HG02798 (cell line): Measurements from ENCODE around the gene SDHAF4.
"Not testable (repeated sequence)": the region's sequence is repeated elsewhere in the genome, so short reads cannot be mapped to it uniquely, and the experiment has no call there.

Experiments
- ATAC-seq: cut with Tn5 transposase; IDR thresholded peaks from one replicate; pipeline ENCODE4 v1.9.1; 2021; ENCODE audit warnings: mild to moderate bottlenecking; ENCODE audit not compliant: unreplicated experiment, poor library complexity

The SDHAF4 gene

DNA sequence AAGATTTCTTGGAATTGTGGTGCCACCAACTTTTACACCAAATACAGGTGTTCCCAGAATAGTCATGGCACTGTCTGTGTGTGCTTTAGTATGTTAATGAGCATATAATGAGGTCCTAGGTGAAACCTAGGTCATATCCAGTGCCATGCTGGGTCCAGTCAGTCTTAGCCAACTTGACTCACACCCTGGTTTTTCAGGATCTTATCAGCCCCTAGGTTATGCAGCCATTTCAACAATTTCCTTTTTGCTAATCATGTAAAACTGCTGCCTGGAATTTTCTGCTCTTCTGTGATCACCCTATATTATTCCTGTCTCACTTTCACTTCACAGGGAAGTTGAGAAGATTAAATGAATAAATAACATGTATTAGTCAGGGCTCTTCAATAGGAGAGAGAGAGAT is 23.7 kb downstream of the SDHAF4 start:
- no peak for ATAC-seq

DNA sequence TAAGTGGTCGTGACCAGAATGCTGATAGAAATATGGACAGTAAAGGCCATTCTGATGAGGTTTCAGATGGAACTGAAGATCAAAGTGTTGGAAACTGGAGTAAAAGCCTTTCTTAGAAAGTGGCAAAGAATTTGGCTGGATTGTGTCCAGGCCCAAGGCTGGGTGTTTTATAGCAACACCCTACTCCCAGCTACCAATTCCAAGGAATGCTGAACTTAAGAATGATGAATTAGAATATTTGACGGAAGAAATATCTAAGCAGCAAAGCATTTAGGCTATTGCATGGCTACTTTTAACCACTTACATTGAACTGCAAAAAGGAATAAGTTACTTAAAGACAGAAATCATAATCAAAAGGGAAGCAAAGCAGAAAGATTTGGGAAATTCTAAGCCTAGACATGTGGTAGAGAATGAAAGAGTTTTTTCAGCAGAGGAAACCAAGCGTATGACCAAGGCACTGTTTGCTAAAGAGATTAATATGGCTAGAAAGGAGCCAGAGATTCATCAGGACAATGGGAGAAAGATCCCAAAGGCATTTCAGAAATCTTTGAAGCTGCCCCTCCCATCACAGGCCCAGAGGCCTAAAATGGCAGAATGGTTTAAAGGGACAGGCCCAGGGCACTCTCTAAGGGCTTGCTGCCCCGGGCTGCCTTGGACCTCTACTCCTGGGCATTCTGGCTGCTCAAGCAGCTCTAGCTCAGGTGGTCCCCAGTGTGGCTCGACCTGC is 25.8 kb downstream of the SDHAF4 start:
- ATAC-seq = no peak

DNA sequence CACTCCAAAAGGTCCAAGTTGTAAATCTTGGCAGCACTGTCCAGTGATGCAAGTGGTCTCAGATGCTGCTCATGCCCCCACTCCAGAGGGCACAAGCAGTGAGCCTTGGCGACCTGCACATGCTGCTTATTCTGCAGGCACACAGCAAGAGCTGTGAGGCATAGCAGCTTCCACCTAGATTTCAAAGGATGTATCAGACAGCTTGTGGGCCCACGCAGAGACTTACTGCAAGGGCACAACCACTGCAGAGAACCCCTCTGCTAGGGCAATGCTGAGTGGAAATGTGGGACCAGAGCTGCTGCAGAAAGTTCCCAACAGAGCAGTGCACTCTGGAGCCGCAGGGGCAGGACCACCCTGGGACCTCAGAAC is 26.4 kb downstream of the SDHAF4 start:
- no peak for ATAC-seq

DNA sequence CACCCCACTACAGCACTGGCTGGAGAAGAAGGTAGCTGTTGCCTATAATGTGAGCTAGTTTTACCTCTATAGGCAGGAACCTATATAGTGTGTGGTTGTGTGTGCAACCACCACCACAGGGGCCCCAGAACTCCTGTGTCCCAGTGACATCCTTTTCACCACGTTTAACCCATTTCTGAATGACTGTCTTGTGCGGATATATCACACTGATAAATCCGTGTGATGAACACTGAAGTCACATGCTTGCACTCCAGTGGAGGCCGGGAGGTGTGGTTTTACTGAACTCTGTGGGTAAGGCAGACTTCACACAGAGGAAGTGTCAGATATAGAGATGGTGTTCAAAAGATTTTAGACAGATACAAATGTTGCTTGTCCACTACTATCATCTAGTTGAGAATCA is 32.5 kb downstream of the SDHAF4 start:
- no peak for ATAC-seq

DNA sequence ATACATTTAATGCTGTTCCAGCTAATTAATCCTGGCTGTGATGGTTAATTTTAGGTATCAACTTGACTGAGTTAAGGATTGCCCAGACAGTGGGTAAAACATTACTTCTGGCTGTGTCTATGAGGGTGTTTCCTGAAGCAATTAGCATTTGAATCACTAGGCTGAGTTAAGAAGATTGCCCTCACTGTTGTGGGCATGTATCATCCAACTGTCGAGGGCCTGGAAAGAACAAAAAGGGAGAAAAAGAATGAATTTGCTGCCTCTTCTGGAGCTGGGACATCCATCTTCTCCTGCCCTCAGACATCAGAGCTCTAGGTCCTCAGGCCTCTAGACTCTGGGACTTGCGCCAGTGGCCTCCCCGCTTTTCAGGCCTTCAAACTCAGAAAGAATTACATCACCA is 34.3 kb downstream of the SDHAF4 start:
- no peak for ATAC-seq

DNA sequence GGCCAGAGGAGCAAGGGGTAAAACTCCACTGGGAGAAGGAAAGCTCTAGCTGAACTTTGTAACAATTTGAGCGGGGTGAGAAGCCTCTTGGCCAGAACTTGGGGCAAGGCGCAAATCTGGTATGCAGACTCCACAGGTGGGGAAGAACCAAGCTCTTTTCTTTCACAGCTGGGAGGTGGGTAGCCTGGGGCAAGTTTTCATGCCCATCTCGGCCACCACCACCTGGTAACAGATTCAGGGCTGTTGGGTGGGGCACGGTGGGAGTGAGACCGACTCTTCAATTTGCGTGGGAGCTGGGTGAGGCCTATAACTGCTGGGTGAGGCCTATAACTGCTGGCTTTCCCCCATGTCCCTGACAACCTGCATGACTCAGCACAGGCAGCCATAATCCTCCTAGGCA is 37.5 kb downstream of the SDHAF4 start:
- ATAC-seq = no peak

DNA sequence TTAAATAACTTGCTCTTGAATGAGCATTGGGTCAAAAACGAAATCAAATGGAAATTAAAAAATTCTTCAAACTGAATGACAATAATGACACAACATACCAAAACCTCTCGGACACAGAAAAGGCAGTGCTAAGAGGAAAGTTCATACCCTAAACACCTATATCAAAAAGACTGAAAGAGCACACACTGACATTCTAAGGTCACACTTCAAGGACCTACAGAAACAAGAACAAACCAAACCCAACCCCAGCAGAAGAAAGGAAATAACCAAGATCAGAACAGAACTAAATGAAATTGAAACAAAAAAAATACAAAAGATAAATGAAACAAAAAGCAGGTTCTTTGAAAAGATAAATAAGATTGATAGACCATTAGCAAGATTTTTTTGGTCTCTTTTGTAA is 40.6 kb downstream of the SDHAF4 start:
- not testable (repeated sequence) for ATAC-seq

DNA sequence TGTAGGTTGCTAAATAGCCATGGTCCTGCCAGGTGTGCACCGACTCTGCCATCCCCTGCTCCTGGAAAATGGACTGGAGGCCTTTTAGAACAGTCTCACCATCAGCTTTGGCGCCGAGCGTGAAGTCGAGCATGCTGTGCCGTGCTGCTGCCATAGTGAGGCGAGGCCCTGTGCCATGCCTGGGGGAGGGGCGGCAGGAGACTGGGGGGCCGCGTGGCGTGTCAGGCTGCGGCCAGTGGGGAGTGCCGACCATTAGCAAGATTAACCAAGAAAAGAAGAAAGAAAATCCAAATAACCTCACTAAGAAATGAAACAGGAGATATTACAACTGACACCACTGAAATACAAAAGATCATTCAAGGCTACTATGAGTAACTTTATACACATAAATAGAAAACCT is 42.5 kb downstream of the SDHAF4 start:
- not testable (repeated sequence) for ATAC-seq

DNA sequence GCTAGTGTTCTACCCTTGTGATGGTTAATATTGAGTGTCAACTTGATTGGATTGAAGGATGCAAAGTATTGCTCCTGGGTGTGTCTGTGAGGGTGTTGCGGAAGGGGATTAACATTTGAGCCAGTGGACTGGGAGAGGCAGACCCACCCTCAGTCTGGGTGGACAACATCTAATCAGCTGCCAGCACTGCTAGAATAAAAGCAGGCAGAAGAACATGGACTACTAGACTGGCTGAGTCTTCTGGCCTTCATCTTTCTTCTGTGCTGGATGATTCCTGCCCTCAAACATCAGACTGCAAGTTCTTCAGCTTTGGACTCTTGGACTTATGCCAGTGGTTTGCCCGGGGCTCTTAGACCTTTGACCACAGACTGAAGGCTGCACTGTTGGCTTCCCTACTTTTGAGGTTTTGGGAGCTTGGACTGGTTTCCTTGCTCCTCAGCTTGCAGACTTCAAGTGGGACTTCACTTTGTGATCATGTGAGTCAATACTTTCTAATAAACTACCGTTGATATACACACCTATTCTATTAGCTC is 50.1 kb downstream of the SDHAF4 start:
- ATAC-seq = no peak

DNA sequence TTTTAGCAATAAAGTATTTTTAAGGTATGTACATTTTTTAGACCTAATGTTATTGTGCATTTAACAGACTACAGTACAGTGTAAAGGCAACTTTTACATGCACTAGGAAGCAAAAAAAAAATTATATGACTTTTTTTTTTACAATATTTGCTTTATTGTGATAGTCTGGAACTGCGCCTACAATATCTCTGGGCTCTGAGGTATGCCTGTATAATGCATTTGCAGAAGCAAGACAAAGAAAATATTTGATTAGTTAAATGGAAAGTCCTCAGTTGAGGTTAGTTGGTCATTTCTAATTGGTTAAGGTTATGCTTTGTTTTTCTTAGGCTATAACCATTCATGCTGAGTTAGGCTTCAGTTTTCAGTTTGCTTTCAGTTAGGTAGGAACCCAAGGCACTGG is 54.0 kb downstream of the SDHAF4 start:
- no peak for ATAC-seq

DNA sequence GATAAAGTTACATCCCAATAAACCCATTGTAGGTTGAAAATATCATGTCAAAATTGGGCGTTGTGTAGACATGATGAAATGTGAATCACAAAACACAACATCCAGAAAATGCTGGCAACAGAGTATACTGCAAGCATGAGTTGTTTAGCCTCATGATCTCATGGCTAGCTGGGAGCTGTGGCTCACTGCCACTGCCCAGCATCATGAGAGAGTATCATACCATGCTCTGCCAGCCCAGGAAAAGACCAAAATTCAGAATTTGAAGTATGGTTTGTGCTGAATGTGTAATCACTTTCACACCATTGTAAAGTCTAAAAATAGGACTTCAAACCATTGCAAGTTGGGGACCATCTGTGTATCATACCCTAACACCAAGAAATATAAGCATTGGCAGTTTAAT is 55.7 kb downstream of the SDHAF4 start:
- no peak for ATAC-seq

DNA sequence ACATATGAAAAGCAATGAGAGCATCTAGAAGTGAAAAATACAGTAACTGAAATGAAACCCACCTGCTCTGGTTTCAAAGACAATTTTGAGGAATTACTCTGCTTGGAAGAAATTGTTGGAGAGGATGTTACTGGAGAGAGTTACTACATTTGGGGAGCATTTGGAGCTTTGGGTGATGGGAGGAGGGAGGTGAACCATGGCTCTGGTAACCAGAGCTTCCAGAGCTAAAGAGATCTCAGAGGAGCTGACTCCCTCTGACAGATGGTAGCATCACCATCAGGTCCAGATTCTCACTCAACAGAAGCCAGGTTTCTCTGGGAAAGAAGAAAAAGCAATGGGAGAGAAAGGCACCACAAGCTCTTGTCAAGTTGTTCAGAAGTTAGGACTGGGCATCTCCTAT is 58.7 kb downstream of the SDHAF4 start:
- ATAC-seq = no peak

DNA sequence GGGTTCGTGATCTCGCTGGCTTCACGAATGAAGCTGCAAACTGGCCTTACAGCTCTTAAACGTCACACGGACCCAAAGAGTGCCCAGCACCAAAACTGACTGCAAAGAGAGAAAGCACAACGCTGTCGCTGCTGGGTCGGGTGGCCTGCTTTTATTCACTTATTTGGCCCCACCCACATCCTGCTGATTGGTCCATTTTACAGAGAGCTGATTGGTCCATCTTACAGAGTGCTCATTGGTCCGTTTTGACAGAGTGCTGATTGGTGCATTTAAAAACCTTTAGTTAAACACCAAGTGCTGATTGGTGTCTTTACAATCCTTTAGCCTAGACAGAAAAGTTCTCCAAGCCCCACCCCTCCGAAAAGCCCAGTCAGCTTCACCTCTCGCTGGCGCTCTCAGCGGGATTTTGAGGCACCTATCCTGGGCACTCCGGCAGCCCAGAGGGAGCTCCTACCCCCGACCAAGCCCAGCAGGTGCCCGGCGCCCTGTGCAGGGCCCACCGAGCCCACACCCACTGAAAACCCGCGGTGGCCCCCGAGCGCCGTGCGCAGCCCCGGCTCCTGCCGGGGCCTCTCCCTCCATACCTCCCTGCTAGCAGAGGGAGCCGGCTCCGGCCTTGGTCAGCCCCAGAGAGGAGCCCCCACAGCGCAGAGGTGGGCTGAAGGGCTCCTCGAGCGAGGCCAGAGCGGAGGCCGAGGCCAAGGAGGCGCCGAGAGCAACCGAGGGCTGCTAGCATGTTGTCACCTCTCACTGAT is 60.9 kb downstream of the SDHAF4 start:
- ATAC-seq = no peak

DNA sequence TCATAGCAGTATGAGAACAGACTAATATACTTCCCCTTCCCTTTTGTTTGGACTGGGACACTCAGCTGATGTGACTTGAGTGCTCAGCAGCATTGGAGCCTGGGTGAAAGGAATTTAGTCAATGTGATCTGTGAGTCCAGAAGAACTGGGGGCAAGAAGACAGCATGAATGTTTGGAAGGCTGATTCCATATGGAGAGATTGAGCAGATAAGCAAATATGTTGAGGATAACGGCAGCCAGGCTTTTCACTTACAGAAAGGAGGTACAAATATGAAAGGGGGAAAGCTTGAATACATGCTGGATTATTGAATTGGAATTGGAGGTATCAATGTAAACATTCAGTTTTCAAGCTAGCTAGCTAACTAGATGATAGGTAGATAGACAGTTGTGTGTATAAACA is 63.2 kb downstream of the SDHAF4 start:
- no peak for ATAC-seq

DNA sequence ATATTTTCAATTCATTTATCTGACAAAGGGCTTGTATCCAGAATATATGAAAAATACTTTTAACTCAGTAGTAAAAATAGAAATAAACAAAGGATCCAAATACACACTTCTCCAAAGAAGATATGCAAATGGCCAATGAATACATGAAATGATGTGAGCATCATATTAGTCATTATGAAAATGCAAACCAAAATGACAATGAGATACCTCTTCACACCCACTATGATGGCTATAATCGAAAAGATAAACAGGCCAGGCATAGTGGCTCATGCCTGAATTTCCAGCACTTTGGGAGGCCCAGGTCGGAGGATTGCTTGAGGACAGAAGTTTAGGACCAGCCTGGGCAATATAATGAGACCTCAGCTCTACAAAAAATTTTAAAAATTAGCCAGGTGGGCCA is 67.1 kb downstream of the SDHAF4 start:
- no peak for ATAC-seq

DNA sequence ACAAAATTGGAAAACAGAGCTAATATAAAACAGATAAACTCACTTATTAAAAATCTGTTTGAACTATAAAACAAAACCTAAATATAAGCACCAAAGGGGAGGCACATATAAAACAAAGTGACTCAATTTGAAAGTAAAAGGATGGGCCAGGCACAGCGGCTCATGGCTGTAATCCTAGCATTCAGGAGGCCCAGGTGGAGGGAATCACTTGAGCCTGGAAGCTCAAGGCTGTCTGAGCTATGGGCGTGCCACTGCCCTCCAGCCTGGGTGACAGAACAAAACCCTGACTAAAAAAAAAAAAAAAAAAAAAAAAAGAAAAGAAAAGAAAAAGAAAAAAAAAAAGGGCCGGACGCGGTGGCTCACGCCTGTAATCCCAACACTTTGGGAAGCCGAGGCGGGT is 69.9 kb downstream of the SDHAF4 start:
- no peak for ATAC-seq

DNA sequence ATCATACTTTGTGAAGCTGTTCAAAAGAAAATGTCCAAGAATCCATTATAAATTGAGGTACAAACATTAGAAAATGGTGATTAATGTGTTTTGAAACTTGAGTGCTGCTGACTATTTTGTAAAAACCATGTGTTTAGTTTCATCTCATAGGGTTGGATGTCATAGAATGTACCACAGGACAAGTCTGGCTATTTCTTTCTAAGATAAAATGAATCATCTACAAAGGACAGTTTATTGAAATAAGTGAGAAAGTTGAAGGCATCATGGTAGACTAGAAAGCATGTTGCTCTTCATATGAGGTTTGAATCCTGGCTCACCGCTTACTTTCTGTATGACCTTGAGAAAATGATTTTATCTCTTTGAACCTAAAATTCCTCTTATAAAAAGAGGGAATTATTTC is 71.7 kb downstream of the SDHAF4 start:
- ATAC-seq = no peak
